PC-3 (cell line): ENCODE results near the gene CDC25B. TPM values are rescaled to one million over a fixed set of nuclear protein-coding genes. Genes with fewer than 3 reads are reported as not detected.
A peak's percentile ranks its signal among the peaks of the same experiment; 100 is the strongest.

Source experiments
- ATAC-seq: fragments of 200-7000 bp; cut with Tn5 transposase; 2 replicates; pipeline ENCODE4 v1.9.1; 2020; ENCODE audit warnings: mild to moderate bottlenecking, moderate library complexity
- BruUV-seq: library from RNA; stranded (reverse); fragments of 400-500 nt; replicated peaks from 2 replicates; lab custom pipeline; 2021; lab: Mats Ljungman, UMichigan
- CTCF ChIA-PET: fragments of 300-600 bp; sonication (Branson Sonifier 250); formaldehyde crosslinking; loops from one replicate; lab custom pipeline; 2022; ENCODE audit warnings: antibody characterized with exemption; lab: Charles Lee
- POLR2A ChIA-PET: fragments of 300-600 bp; sonication (Branson Sonifier 250); formaldehyde crosslinking; loops from one replicate; lab custom pipeline; 2022; ENCODE audit warnings: antibody characterized with exemption; ENCODE audit not compliant: unreplicated experiment; lab: Charles Lee
- DNase-seq: peaks from one replicate; pipeline ENCODE4 v3.0.0-alpha.2; 2015
- H2AFZ ChIP-seq: fragments of 300-600 bp; sonication (generic); 2 replicates; pipeline ENCODE4 v1.6.0; 2016; ENCODE audit warnings: antibody characterized with exemption, low read length
- H3F3A ChIP-seq: fragments of 300-600 bp; sonication (generic); one replicate; pipeline ENCODE4 v1.6.0; 2017; ENCODE audit warnings: antibody characterized with exemption, low read length, control low read depth, mild to moderate bottlenecking; ENCODE audit not compliant: unreplicated experiment
- H3K27ac ChIP-seq: fragments of 300-600 bp; sonication (generic); 2 replicates; pipeline ENCODE4 v1.5.1; 2016; ENCODE audit warnings: mild to moderate bottlenecking, low read length
- H3K27me3 ChIP-seq: fragments of 300-600 bp; sonication (generic); 2 replicates; pipeline ENCODE4 v1.6.1; 2016; ENCODE audit warnings: low read length, mixed read lengths
- H3K36me3 ChIP-seq: fragments of 300-600 bp; sonication (generic); 2 replicates; pipeline ENCODE4 v1.6.1; 2016; ENCODE audit warnings: low read depth, mixed run types, low read length, mixed read lengths
- H3K4me1 ChIP-seq: fragments of 300-600 bp; sonication (generic); 2 replicates; pipeline ENCODE4 v1.5.1; 2016; ENCODE audit warnings: low read length; ENCODE audit not compliant: insufficient read depth
- H3K4me2 ChIP-seq: fragments of 300-600 bp; sonication (generic); 2 replicates; pipeline ENCODE4 v1.6.0; 2016; ENCODE audit warnings: low read length
- H3K4me3 ChIP-seq: fragments of 300-600 bp; sonication (generic); 2 replicates; pipeline ENCODE4 v1.5.1; 2016; ENCODE audit warnings: mild to moderate bottlenecking, low read length, mixed read lengths
- H3K79me2 ChIP-seq: fragments of 300-600 bp; sonication (generic); 2 replicates; pipeline ENCODE4 v1.6.1; 2017; ENCODE audit warnings: low read length, mixed read lengths
- H3K9ac ChIP-seq: fragments of 300-600 bp; sonication (generic); 2 replicates; pipeline ENCODE4 v1.6.0; 2016; ENCODE audit warnings: mild to moderate bottlenecking, low read length
- H3K9me2 ChIP-seq: fragments of 300-600 bp; sonication (generic); replicated peaks from 2 replicates; pipeline ENCODE4 v1.6.1; 2016; ENCODE audit warnings: mixed run types, low read length, mixed read lengths
- H3K9me3 ChIP-seq: fragments of 300-600 bp; sonication (generic); 2 replicates; pipeline ENCODE4 v1.6.1; 2016; ENCODE audit warnings: low read length, mixed read lengths
- H4K20me1 ChIP-seq: fragments of 300-600 bp; sonication (generic); 2 replicates; pipeline ENCODE4 v1.6.1; 2016; ENCODE audit warnings: low read length, mixed read lengths
- EZH2 ChIP-seq: fragments of 300-600 bp; sonication (generic); IDR thresholded peaks from one replicate; pipeline ENCODE4 v1.6.1; 2017; ENCODE audit warnings: antibody characterized with exemption, mild to moderate bottlenecking, low read length; ENCODE audit not compliant: unreplicated experiment
- EZH2phosphoT487 ChIP-seq: fragments of 300-600 bp; sonication (generic); IDR thresholded peaks from 2 replicates; pipeline ENCODE4 v1.6.1; 2018; ENCODE audit warnings: mild to moderate bottlenecking, antibody characterized with exemption, low read length, borderline replicate concordance
- intact Hi-C: fragments of 100-400 bp; cut with micrococcal nuclease; formaldehyde crosslinking; loops from 2 replicates; pipeline ENCODE4 v1.9.0; 2023
- total RNA-seq: library from RNA; depleted of rRNA; stranded (reverse); fragments of >200 nt; gene quantifications from 2 replicates; pipeline ENCODE4 v1.2.3, GENCODE V29; 2014
- TF ChIP-seq, protein P1 (sequence below): fragments of 300-600 bp; sonication (generic); conservative IDR thresholded peaks from 2 replicates; pipeline ENCODE4 v1.5.1; 2017; ENCODE audit warnings: antibody characterized with exemption, low read depth, mild to moderate bottlenecking, low read length

The CDC25B gene
- total RNA-seq, 1 experiment from 2014 or later: 89.7 TPM

DNA sequence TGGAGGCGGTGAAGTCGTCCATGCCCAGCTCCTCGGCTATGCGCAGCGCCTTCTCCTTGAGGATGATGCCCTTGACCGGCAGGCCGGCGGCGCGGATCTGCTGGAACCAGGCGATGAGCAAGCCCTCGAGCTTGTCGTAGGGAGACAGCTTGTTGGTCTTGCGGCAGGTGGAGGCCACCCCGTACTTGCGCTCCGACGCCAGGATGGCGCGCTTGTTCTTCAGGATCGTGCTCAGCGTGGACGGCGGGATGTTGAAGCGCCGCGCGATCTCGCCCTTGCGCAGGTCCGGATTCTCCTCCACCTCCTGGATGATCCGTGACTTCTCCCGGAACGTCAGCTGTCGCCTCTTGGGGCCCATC is 10.0 kb upstream of the CDC25B start:
- intact Hi-C loops: no loop called here
- Histone ChIP-seq H3F3A (peaks cover 12% of the 10 kb centered on the region), H3K27ac (peak overlapping the region; percentile 55), H3K9ac (peak overlapping the region; percentile 87), H3K9me3 (no peaks in the 10 kb centered on the region), H3K4me3 (peak overlapping the region; percentile 73), H3K36me3 (0 out of 2 replicates have a peak, but pooled peaks cover 3% of the 10 kb centered on the region), H4K20me1 (peaks cover 28% of the 10 kb centered on the region), H3K27me3 (no peaks in the 10 kb centered on the region), H3K4me2 (peak overlapping the region; percentile 98), H3K79me2 (peaks cover 40% of the 10 kb centered on the region), H2AFZ (peak overlapping the region; percentile 8; the same call in 1 of the 2 replicates), H3K4me1 (peaks cover 36% of the 10 kb centered on the region), H3K9me2 (no peaks in the 10 kb centered on the region)
- BruUV-seq: no TSS peak
- ChIA-PET POLR2A (interaction anchor here (1.0 kb wide), 1 partner anchor 34 kb away, joined by 4 read pairs; the partner anchor contains the start of gene AP5S1), CTCF (interaction anchor here (0.6 to 3.0 kb wide), 5 partner anchors 10 to 104 kb away, joined by 3 to 16 read pairs (median 3); partner anchors contain the start of genes AP5S1 and CDC25B)
- TF ChIP-seq EZH2 (no peak), EZH2phosphoT487 (no peak)
- TF ChIP-seq, protein P1, sequence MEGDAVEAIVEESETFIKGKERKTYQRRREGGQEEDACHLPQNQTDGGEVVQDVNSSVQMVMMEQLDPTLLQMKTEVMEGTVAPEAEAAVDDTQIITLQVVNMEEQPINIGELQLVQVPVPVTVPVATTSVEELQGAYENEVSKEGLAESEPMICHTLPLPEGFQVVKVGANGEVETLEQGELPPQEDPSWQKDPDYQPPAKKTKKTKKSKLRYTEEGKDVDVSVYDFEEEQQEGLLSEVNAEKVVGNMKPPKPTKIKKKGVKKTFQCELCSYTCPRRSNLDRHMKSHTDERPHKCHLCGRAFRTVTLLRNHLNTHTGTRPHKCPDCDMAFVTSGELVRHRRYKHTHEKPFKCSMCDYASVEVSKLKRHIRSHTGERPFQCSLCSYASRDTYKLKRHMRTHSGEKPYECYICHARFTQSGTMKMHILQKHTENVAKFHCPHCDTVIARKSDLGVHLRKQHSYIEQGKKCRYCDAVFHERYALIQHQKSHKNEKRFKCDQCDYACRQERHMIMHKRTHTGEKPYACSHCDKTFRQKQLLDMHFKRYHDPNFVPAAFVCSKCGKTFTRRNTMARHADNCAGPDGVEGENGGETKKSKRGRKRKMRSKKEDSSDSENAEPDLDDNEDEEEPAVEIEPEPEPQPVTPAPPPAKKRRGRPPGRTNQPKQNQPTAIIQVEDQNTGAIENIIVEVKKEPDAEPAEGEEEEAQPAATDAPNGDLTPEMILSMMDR: no peak
- peak; percentile 23 for ATAC-seq
- peak; percentile 55 for DNase-seq

DNA sequence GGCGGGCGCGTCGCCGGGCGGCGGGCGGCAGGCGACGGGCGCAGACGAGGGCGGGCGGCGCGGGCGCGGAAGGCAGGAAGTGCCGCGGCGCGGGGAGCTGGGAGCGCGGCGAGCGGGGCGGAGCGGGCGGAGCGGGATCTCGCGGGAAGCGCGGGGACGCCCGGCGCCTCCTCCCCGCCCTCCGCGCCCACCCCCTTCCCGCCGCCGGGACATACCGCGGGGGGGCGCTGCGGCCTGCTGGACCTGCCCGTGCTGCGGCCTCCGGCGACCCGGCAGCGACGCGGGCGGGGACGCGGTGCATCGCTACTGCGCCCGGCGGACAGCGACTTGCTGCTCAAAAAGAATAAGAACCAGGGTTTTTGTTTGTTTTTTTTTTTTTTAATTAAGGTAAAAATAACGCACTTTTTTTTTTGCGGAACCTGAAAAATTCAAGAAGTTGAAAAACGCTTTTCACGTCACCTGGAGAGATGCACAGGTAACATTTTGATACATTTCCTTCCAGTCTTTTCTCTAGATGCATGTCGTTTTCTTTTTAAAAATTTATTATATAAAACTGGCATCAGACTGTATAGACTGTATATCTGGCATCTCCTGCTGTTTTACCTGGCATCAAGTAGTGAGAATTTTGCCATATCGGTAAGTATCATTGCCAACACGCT is 9.3 kb upstream of the CDC25B start, which contains the start of gene CENPB:
Gene CENPB, minus strand, starts transcription at position 76 of the 659 bp plus-strand sequence. CDS start 257 bp downstream, outside the sequence.
- ChIA-PET CTCF (interaction anchor here (0.6 to 3.0 kb wide), 6 partner anchors 9 to 104 kb away, joined by 3 to 16 read pairs (median 3); partner anchors contain the start of genes ADISSP, AP5S1 and CDC25B), POLR2A (interaction anchor here (0.6 to 1.0 kb wide), 6 partner anchors 16 to 58 kb away, joined by 3 to 5 read pairs (median 4); partner anchors contain the start of genes ADISSP and AP5S1)
- peak within 1 kb of the TSS; percentile 77 for H3K4me3 ChIP-seq
- BruUV-seq: no TSS peak
- intact Hi-C loops: loop anchor here (1.0 kb wide), 3 partner anchors 10 to 69 kb away; partner anchors contain the start of genes AP5S1 and CDC25B
- H3K27ac ChIP-seq: peak within 1 kb of the TSS; percentile 55
- peak within 1 kb of the TSS; percentile 90 for H2AFZ ChIP-seq
- no peaks in the 10 kb centered on the region for H3K9me2 ChIP-seq
- peak within 1 kb of the TSS; percentile 87 for H3K9ac ChIP-seq
- peaks cover 40% of the 10 kb centered on the region for H3K79me2 ChIP-seq
- TF ChIP-seq, protein P1: peak; percentile 73
- no peak for TF ChIP-seq EZH2
- H3F3A ChIP-seq: peaks cover 10% of the 10 kb centered on the region
- H3K4me1 ChIP-seq: peaks cover 36% of the 10 kb centered on the region
- H4K20me1 ChIP-seq: peaks cover 28% of the 10 kb centered on the region
- 0 out of 2 replicates have a peak, but pooled peaks cover 3% of the 10 kb centered on the region for H3K36me3 ChIP-seq
- ATAC-seq (peak; percentile 76), DNase-seq (peak; percentile 94)
- no peaks in the 10 kb centered on the region for H3K9me3 ChIP-seq
- H3K27me3 ChIP-seq: no peaks in the 10 kb centered on the region
- H3K4me2 ChIP-seq: peak within 1 kb of the TSS; percentile 98
